Activated CD4-positive, alpha-beta T cell treated with anti-CD3 and anti-CD28 coated beads, Interleukin-2, amount 10 ng/mL, durations not matched to agents 7 days and 5 days (primary cell): ENCODE data around the gene TRIM24. TPM values are rescaled to one million over a fixed set of nuclear protein-coding genes. Genes with fewer than 3 reads are reported as not detected.

Experiments used
- CTCF ChIA-PET: fragments of 350-600 bp; sonication (Branson Sonifier 250); formaldehyde crosslinking; loops from one replicate; lab custom pipeline; 2021; ENCODE audit warnings: antibody characterized with exemption; lab: Charles Lee
- POLR2A ChIA-PET: fragments of 350-600 bp; sonication (Branson Sonifier 250); formaldehyde crosslinking; loops from one replicate; lab custom pipeline; 2021; ENCODE audit warnings: antibody characterized with exemption; lab: Charles Lee
- DNase-seq: peaks from one replicate; pipeline ENCODE4 v3.0.0-alpha.2; 2020
- H3K27ac Mint-ChIP-seq: one replicate; pipeline ENCODE4 v1.8.0; 2021; ENCODE audit warnings: mild to moderate bottlenecking, moderate library complexity, mixed read lengths
- H3K27me3 Mint-ChIP-seq: one replicate; pipeline ENCODE4 v1.8.0; 2021; ENCODE audit warnings: mixed read lengths
- H3K36me3 Mint-ChIP-seq: one replicate; pipeline ENCODE4 v1.8.0; 2021; ENCODE audit warnings: low read depth, mixed read lengths
- H3K4me1 Mint-ChIP-seq: one replicate; pipeline ENCODE4 v1.8.0; 2021; ENCODE audit warnings: mixed read lengths
- H3K4me3 Mint-ChIP-seq: one replicate; pipeline ENCODE4 v1.8.0; 2021; ENCODE audit warnings: mild to moderate bottlenecking, moderate library complexity, mixed read lengths
- H3K9me3 Mint-ChIP-seq: one replicate; pipeline ENCODE4 v1.8.0; 2021; ENCODE audit warnings: mixed read lengths
- total RNA-seq, 2 experiments: library from RNA; stranded (reverse); gene quantifications; one replicate each; pipeline ENCODE4 v1.2.3, GENCODE V29; 2021

TRIM24 gene
- total RNA-seq, 2 experiments from 2014 or later = 22.0 to 26.2 TPM

DNA sequence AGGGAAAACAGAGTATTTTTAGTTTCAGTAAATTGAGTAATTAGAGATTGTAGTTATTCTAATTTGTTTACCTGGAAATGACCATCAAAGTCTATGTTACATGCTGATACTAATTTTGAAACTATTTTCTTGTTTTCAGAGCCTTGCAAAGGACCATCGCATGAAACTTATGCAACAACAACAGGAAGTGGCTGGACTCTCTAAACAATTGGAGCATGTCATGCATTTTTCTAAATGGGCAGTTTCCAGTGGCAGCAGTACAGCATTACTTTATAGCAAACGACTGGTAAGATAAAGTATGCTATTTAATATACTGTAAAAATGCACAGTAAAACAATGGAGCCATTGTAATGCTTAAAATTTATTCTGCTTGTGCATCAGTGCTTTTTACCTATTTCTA lies 78.5 kb downstream of the TRIM24 start:
- CTCF ChIA-PET = no interaction called here
- Mint-ChIP-seq H3K4me3 (no peak overlapping the region), H3K27ac (no peak overlapping the region), H3K27me3 (no peaks in the 10 kb centered on the region), H3K36me3 (peaks cover 73% of the 10 kb centered on the region), H3K4me1 (peaks cover 10% of the 10 kb centered on the region), H3K9me3 (peaks cover 8% of the 10 kb centered on the region)
- no peak for DNase-seq
- POLR2A ChIA-PET = no interaction called here

- Mint-ChIP-seq H3K4me3 (no peak overlapping the region), H3K27me3 (no peaks in the 10 kb centered on the region), H3K4me1 (peaks cover 10% of the 10 kb centered on the region), H3K36me3 (peaks cover 74% of the 10 kb centered on the region), H3K9me3 (peaks cover 12% of the 10 kb centered on the region), H3K27ac (no peak overlapping the region)
- CTCF ChIA-PET = no interaction called here
- no peak for DNase-seq
- POLR2A ChIA-PET = no interaction called here
Measured at GRCh38 chr7:138538997-138539644, 79.1 kb downstream of the TRIM24 start.

DNA sequence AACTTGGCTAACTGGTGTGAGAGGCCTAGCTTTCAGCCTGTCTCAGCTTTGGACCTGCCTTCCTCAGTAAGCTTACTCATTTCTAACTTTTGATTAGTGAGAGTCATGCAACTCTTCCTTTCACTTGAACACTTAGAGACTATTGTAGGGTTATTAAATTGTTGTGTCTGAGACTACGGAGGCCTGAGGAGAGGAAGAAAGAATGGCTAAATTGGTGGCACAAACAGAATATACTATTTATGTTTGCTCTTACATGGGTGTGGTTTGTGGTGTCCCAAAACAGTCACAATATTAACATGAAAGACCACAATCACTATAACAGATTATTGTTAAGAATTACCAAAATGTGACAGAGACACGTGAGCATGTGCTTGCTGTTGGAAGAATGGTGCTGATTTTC lies 82.1 kb downstream of the TRIM24 start:
- peaks cover 10% of the 10 kb centered on the region for H3K4me1 Mint-ChIP-seq
- H3K4me3 Mint-ChIP-seq = no peak overlapping the region
- H3K27me3 Mint-ChIP-seq = no peaks in the 10 kb centered on the region
- H3K36me3 Mint-ChIP-seq = peaks cover 72% of the 10 kb centered on the region
- H3K9me3 Mint-ChIP-seq = peaks cover 22% of the 10 kb centered on the region
- no peak for DNase-seq
- H3K27ac Mint-ChIP-seq = no peak overlapping the region
- ChIA-PET POLR2A (no interaction called here), CTCF (interaction anchor here (0.6 to 0.7 kb wide), 2 partner anchors 138 to 172 kb away, joined by 3 to 4 read pairs; no protein-coding TSS in a partner anchor)

GRCh38 chr7:138543739-138544138 lies 83.7 kb downstream of the TRIM24 start:
- Mint-ChIP-seq H3K4me3 (no peak overlapping the region), H3K36me3 (peaks cover 67% of the 10 kb centered on the region), H3K9me3 (peaks cover 22% of the 10 kb centered on the region), H3K27me3 (no peaks in the 10 kb centered on the region), H3K27ac (no peak overlapping the region), H3K4me1 (peaks cover 10% of the 10 kb centered on the region)
- ChIA-PET CTCF (no interaction called here), POLR2A (interaction anchor here (0.6 kb wide), 1 partner anchor 127 kb away, joined by 3 read pairs; no protein-coding TSS in a partner anchor)
- DNase-seq = no peak

- Mint-ChIP-seq H3K4me1 (peaks cover 10% of the 10 kb centered on the region), H3K4me3 (no peak overlapping the region), H3K27me3 (no peaks in the 10 kb centered on the region), H3K27ac (no peak overlapping the region), H3K9me3 (peaks cover 25% of the 10 kb centered on the region), H3K36me3 (peaks cover 67% of the 10 kb centered on the region)
- CTCF ChIA-PET = no interaction called here
- no peak for DNase-seq
- POLR2A ChIA-PET = no interaction called here
Measured at GRCh38 chr7:138545123-138545522, 85.1 kb downstream of the TRIM24 start.

GRCh38 chr7:138546064-138546619 lies 86.1 kb downstream of the TRIM24 start:
- H3K4me1 Mint-ChIP-seq = peaks cover 10% of the 10 kb centered on the region
- H3K36me3 Mint-ChIP-seq = peaks cover 69% of the 10 kb centered on the region
- no peak overlapping the region for H3K27ac Mint-ChIP-seq
- POLR2A ChIA-PET = no interaction called here
- H3K4me3 Mint-ChIP-seq = no peak overlapping the region
- DNase-seq = no peak
- H3K27me3 Mint-ChIP-seq = no peaks in the 10 kb centered on the region
- CTCF ChIA-PET = no interaction called here
- H3K9me3 Mint-ChIP-seq = peaks cover 26% of the 10 kb centered on the region

- no peak overlapping the region for H3K27ac Mint-ChIP-seq
- ChIA-PET CTCF (no interaction called here), POLR2A (no interaction called here)
- DNase-seq = no peak
- peaks cover 70% of the 10 kb centered on the region for H3K36me3 Mint-ChIP-seq
- H3K27me3 Mint-ChIP-seq = no peaks in the 10 kb centered on the region
- H3K4me3 Mint-ChIP-seq = no peak overlapping the region
- peaks cover 27% of the 10 kb centered on the region for H3K9me3 Mint-ChIP-seq
- H3K4me1 Mint-ChIP-seq = peaks cover 5% of the 10 kb centered on the region
Measured at GRCh38 chr7:138546829-138547228, 86.8 kb downstream of the TRIM24 start.

DNA sequence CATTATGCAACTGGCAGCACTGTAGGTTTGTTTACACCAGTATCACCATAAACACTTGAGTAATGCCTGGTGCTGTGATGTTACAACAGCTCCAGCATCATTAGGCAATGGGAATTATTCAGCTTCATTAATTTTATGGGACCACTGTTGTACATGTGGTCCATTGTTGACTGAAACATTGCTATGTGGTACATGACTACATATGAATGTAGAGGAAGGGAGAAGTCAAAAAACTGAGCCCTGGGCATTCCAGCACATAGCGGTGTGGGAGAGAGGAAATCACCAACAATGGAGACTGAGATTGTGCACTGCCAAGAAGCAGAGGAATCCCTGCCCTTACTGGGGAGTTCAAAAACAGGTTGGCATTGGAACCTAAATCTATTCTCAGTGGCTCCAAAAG lies 89.0 kb downstream of the TRIM24 start:
- Mint-ChIP-seq H3K27me3 (no peaks in the 10 kb centered on the region), H3K4me3 (no peak overlapping the region), H3K9me3 (peaks cover 23% of the 10 kb centered on the region), H3K36me3 (peaks cover 81% of the 10 kb centered on the region), H3K27ac (no peak overlapping the region), H3K4me1 (no peaks in the 10 kb centered on the region)
- ChIA-PET POLR2A (no interaction called here), CTCF (no interaction called here)
- DNase-seq = no peak

DNA sequence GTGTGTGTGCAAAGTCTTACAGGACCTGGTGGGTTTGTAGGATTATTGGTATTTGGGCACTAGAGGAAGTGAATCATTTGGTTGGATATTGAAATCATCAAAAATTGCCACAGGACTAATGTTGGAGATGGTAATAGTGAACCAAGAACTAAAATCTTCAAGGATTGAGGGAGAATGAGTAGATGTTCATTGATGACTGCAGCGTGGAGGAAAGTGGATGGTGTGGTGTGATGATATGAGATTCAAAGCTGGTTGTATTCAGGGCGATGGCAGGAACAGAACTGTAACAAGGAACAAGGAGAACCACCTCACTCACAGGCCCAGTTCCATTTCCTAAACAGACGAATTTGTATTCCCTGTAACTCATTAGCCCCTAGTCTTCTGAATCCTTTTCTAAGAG lies 90.3 kb downstream of the TRIM24 start:
- no peak for DNase-seq
- no peak overlapping the region for H3K27ac Mint-ChIP-seq
- no peak overlapping the region for H3K4me3 Mint-ChIP-seq
- ChIA-PET CTCF (no interaction called here), POLR2A (no interaction called here)
- H3K4me1 Mint-ChIP-seq = no peaks in the 10 kb centered on the region
- peaks cover 22% of the 10 kb centered on the region for H3K9me3 Mint-ChIP-seq
- no peaks in the 10 kb centered on the region for H3K27me3 Mint-ChIP-seq
- H3K36me3 Mint-ChIP-seq = peaks cover 81% of the 10 kb centered on the region

- Mint-ChIP-seq H3K36me3 (peaks cover 81% of the 10 kb centered on the region), H3K4me1 (no peaks in the 10 kb centered on the region), H3K4me3 (no peak overlapping the region), H3K27me3 (no peaks in the 10 kb centered on the region), H3K27ac (no peak overlapping the region), H3K9me3 (peaks cover 22% of the 10 kb centered on the region)
- no peak for DNase-seq
- ChIA-PET POLR2A (no interaction called here), CTCF (no interaction called here)
Measured at GRCh38 chr7:138551102-138551501, 91.0 kb downstream of the TRIM24 start.

DNA sequence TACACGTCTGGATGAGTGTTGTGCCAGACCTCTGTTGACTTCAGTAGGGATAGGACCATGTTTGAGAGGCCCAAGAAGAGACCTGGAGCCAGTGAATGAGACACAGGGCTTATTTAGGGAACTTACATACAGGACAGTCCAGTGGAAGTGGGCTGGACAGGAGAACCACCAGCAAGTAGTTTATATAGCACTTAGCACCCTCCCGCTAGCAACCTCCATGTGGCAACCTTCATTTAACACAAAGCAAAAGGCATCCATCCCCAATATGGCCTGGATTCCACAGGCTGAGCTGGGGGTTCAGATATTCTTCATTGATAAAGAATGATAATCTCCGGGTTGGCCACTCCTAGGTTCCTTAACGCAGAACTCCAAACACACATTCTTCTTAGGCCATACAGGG lies 93.7 kb downstream of the TRIM24 start:
- no peaks in the 10 kb centered on the region for H3K4me1 Mint-ChIP-seq
- POLR2A ChIA-PET = no interaction called here
- H3K9me3 Mint-ChIP-seq = peaks cover 38% of the 10 kb centered on the region
- H3K27ac Mint-ChIP-seq = no peak overlapping the region
- no peaks in the 10 kb centered on the region for H3K27me3 Mint-ChIP-seq
- no peak for DNase-seq
- no peak overlapping the region for H3K4me3 Mint-ChIP-seq
- peaks cover 92% of the 10 kb centered on the region for H3K36me3 Mint-ChIP-seq
- CTCF ChIA-PET = no interaction called here

- H3K27ac Mint-ChIP-seq = no peak overlapping the region
- no peak for DNase-seq
- POLR2A ChIA-PET = no interaction called here
- no peaks in the 10 kb centered on the region for H3K27me3 Mint-ChIP-seq
- peaks cover 39% of the 10 kb centered on the region for H3K9me3 Mint-ChIP-seq
- no peaks in the 10 kb centered on the region for H3K4me1 Mint-ChIP-seq
- CTCF ChIA-PET = no interaction called here
- peaks cover 93% of the 10 kb centered on the region for H3K36me3 Mint-ChIP-seq
- no peak overlapping the region for H3K4me3 Mint-ChIP-seq
Measured at GRCh38 chr7:138554674-138555073, 94.6 kb downstream of the TRIM24 start.

- ChIA-PET POLR2A (no interaction called here), CTCF (interaction anchor here (1.2 kb wide), 1 partner anchor 34 kb away, joined by 4 read pairs; no protein-coding TSS in a partner anchor)
- peaks cover 94% of the 10 kb centered on the region for H3K36me3 Mint-ChIP-seq
- no peaks in the 10 kb centered on the region for H3K4me1 Mint-ChIP-seq
- DNase-seq = no peak
- H3K9me3 Mint-ChIP-seq = peaks cover 39% of the 10 kb centered on the region
- H3K27ac Mint-ChIP-seq = no peak overlapping the region
- no peaks in the 10 kb centered on the region for H3K27me3 Mint-ChIP-seq
- no peak overlapping the region for H3K4me3 Mint-ChIP-seq
Measured at GRCh38 chr7:138555684-138556083, 95.6 kb downstream of the TRIM24 start.
